Upper lobe of left lung (tissue), 6 donors: ENCODE data around the gene MYO1F. TPM values are rescaled to one million over a fixed set of nuclear protein-coding genes. Genes with fewer than 3 reads are reported as not detected.

Source experiments
- ATAC-seq, 2 donors: fragments of 200-7000 bp; cut with Tn5 transposase; one replicate each; pipeline ENCODE4 v1.9.1; 2022; ENCODE audit warnings: mild to moderate bottlenecking in 2 of 2, moderate library complexity in 2 of 2; ENCODE audit not compliant: low FRiP score in 2 of 2
- DNase-seq, 2 donors: peaks; one replicate each; pipeline ENCODE4 v3.0.0-alpha.2; 2019 to 2020
- H3K27ac ChIP-seq, 4 donors: fragments of 200-600 bp; sonication (generic); one replicate each; pipeline ENCODE4 v1.5.1; 2016 to 2019
- H3K27me3 ChIP-seq, 4 donors: fragments of 200-600 bp; sonication (generic); one replicate each; pipeline ENCODE4 v1.5.1; 2017 to 2019
- H3K36me3 ChIP-seq, 4 donors: fragments of 200-600 bp; sonication (generic); one replicate each; pipeline ENCODE4 v1.5.1; 2016 to 2019
- H3K4me1 ChIP-seq, 4 donors: fragments of 200-600 bp; sonication (generic); one replicate each; pipeline ENCODE4 v1.5.1; 2018 to 2019
- H3K4me3 ChIP-seq, 4 donors: fragments of 200-600 bp; sonication (generic); one replicate each; pipeline ENCODE4 v1.5.1; 2017 to 2019; ENCODE audit warnings: mild to moderate bottlenecking in 2 of 4, moderate library complexity in 1 of 4
- H3K9me3 ChIP-seq, 4 donors: fragments of 200-600 bp; sonication (generic); one replicate each; pipeline ENCODE4 v1.5.1; 2018 to 2019
- CTCF ChIP-seq, 6 experiments: fragments of 450-650 bp in 4 of 6; fragments of 200-600 bp in 2 of 6; sonication (generic) in 2 of 6; IDR thresholded peaks; one replicate each; pipeline ENCODE4 v1.5.1; 2016 to 2019; ENCODE audit warnings: antibody characterized with exemption in 6 of 6
- EP300 ChIP-seq, 4 donors: sonication (generic); formaldehyde crosslinking; IDR thresholded peaks; one replicate each; pipeline ENCODE4 v1.5.1; 2017; ENCODE audit warnings: antibody characterized with exemption in 4 of 4, control low read depth in 2 of 4
- POLR2A ChIP-seq, 4 donors: fragments of 450-650 bp; IDR thresholded peaks; one replicate each; pipeline ENCODE4 v1.5.1; 2016 to 2017; ENCODE audit warnings: antibody characterized with exemption in 4 of 4, mild to moderate bottlenecking in 2 of 4
- POLR2AphosphoS5 ChIP-seq, 2 donors: sonication (generic); formaldehyde crosslinking; IDR thresholded peaks; one replicate each; pipeline ENCODE4 v1.5.1; 2017; ENCODE audit warnings: antibody characterized with exemption in 2 of 2
- WGBS, 2 donors: methylation state at CpG; one replicate each; pipeline ENCODE4 v1.1.5; 2017 to 2018; 5-methylcytosine and 5-hydroxymethylcytosine counted together
- total RNA-seq, 6 donors: library from RNA; depleted of rRNA in 4 of 6; stranded (reverse); fragments of >200 nt in 4 of 6; gene quantifications; one replicate each; pipeline versions ENCODE4 v1.1.0 to v1.2.1, GENCODE V29; 2016 to 2021
- donor health status: DM: no; HTN: no; CAD: no; lungs with moderate emphysema.
- donor health status: DM: no; HTN: yes; CAD: no; lungs with severe emphysema.

The MYO1F gene
- total RNA-seq, 6 donors from 2014 or later, result 47.3 to 246 (median 127) TPM

DNA sequence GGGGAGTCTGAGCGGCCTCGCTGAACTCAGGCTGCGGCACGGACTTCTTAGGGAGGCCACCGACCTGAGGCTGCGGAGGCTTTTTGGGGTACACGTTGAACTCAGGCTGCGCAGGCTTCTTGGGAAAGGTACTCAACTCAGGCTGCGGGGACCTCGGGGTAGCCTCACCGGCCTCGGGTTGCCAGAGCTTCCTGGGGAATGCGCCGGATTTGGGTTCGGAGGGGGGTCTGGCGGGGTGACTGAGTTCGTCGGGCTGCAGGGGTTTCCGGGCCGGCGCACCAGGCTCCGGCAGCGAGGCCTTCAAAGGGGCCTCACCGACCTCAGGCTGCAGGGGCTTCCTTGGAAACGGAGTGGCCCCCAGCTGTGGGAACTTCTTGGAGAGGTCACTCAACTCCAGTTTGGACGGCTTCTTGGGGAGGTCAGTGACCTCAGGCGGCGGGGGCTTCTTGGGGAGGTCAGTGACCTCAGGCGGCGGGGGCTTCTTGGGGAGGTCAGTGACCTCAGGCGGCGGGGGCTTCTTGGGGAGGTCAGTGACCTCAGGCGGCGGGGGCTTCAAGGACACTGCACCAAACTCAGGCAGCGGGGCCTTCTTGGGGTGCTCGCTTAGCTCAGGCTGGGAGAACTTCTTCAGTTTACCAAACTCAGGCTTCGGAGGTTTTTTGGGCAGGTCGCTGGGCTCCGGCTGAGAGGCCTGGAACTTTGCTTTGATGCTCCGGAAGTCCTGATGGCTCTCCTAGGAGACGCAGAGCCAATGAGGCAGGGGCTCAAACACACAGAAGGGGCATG, 78.0 kb downstream of the MYO1F start:
- no peaks in the 10 kb centered on the region for H3K36me3 ChIP-seq
- no peaks in the 10 kb centered on the region for H3K27me3 ChIP-seq
- ATAC-seq, result no peak
- H3K9me3 ChIP-seq, result no peaks in the 10 kb centered on the region
- TF ChIP-seq POLR2A (IDR thresholded peaks at IDR 0.05), result no peak
- peak overlapping the region in 2 of 4 donors; percentile 65 to 76 for H3K27ac ChIP-seq
- WGBS, 2 donors, result 87 to 96% methylated on average over 15 to 36 of the region's 41 CpGs
- H3K4me1 ChIP-seq, result peaks cover 0 to 21% (median 2%) of the 10 kb centered on the region in 4 donors
- peak in 1 of 2 donors; percentile 60 for DNase-seq
- H3K4me3 ChIP-seq, result peak overlapping the region in 1 of 4 donors; percentile 21

GRCh38 chr19:8498295-8498694, 78.9 kb downstream of the MYO1F start:
- Histone ChIP-seq H3K36me3 (no peaks in the 10 kb centered on the region), H3K4me1 (peaks cover 0 to 21% (median 1%) of the 10 kb centered on the region in 4 donors), H3K27me3 (no peaks in the 10 kb centered on the region), H3K27ac (peak overlapping the region in 1 of 4 donors; percentile 11), H3K4me3 (no peak overlapping the region), H3K9me3 (no peaks in the 10 kb centered on the region)
- DNase-seq (peak in 1 of 2 donors; percentile 82), ATAC-seq (no peak)
- WGBS, 2 donors, result 93 to 98% methylated on average over 11 to 16 of the region's 22 CpGs
- TF ChIP-seq POLR2A (IDR thresholded peaks at IDR 0.05) (no peak), EP300 (IDR thresholded peaks at IDR 0.05) (no peak), POLR2AphosphoS5 (IDR thresholded peaks at IDR 0.05) (no peak), CTCF (IDR thresholded peaks at IDR 0.05) (no peak)

DNA sequence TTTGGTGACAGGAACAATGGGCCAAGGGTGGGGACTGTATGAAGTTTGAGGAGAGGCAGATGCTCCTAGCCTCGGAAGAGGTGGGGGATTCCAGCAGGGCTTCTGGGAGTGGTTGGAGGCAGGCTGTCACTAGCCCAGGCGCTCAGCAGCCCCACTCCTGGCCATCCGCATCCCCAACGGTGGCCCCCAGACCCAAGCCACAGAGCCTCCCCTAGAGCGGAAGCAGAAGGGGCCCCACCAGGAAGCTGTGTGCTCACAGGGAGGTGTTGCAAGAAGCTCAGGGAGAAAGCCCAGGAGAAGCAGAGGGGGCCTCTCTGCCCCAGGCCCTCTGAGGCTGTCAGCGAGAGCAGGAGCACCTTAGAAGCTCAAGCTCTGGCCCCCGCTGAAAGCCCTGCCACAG, 83.1 kb downstream of the MYO1F start:
- TF ChIP-seq POLR2A (IDR thresholded peaks at IDR 0.05) (no peak), POLR2AphosphoS5 (IDR thresholded peaks at IDR 0.05) (no peak), EP300 (IDR thresholded peaks at IDR 0.05) (no peak), CTCF (IDR thresholded peaks at IDR 0.05) (no peak)
- peaks cover 0 to 14% (median 11%) of the 10 kb centered on the region in 4 donors for H3K36me3 ChIP-seq
- peak in 1 of 2 donors; percentile 61 for DNase-seq
- no peak for ATAC-seq
- H3K4me3 ChIP-seq, result no peak overlapping the region
- no peaks in the 10 kb centered on the region for H3K9me3 ChIP-seq
- H3K4me1 ChIP-seq, result peaks cover 0 to 17% (median 7%) of the 10 kb centered on the region in 4 donors
- no peaks in the 10 kb centered on the region for H3K27me3 ChIP-seq
- peak overlapping the region in 2 of 4 donors; percentile 39 to 53 for H3K27ac ChIP-seq
- 51 to 63% methylated on average over 4 to 7 of the region's 7 CpGs for WGBS, 2 donors

- no peak overlapping the region for H3K4me3 ChIP-seq
- ATAC-seq (no peak), DNase-seq (no peak)
- no peaks in the 10 kb centered on the region for H3K9me3 ChIP-seq
- TF ChIP-seq CTCF (IDR thresholded peaks at IDR 0.05) (peak in 1 of 6 experiments; percentile 20), POLR2AphosphoS5 (IDR thresholded peaks at IDR 0.05) (no peak), EP300 (IDR thresholded peaks at IDR 0.05) (no peak), POLR2A (IDR thresholded peaks at IDR 0.05) (no peak)
- H3K4me1 ChIP-seq, result peaks cover 3 to 25% (median 20%) of the 10 kb centered on the region in 4 donors
- WGBS, 2 donors, result 89 to 96% methylated on average over 5 to 6 of the region's 6 CpGs
- peaks cover 14 to 40% (median 36%) of the 10 kb centered on the region in 4 donors for H3K36me3 ChIP-seq
- no peak overlapping the region for H3K27ac ChIP-seq
- H3K27me3 ChIP-seq, result no peaks in the 10 kb centered on the region
These were observed 85.7 kb downstream of the MYO1F start for GRCh38 chr19:8491574-8491973.

DNA sequence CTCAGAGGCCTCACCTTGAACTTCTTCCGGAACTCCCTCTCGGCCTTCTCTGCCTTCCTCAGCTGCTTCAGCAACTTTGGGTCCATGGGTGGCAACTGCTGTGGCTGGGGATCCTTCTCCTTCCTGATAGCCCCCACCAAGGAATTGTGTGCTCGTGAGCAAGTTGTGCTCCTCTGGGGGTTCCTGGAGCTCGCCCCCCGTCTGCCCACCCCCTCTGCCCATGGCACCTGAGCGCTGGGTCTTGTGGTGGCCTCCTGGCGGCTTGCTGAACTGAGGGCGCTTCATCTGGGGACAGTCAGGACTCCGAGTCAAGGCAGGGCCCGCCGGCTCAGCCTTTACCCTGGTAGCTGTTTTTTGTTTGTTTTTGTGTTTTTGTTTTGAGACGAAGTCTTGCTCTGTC, 86.4 kb downstream of the MYO1F start:
- H3K36me3 ChIP-seq, result peaks cover 19 to 47% (median 43%) of the 10 kb centered on the region in 4 donors
- peak overlapping the region in 1 of 4 donors; percentile 31 for H3K27ac ChIP-seq

More for the DNA sequence above, 86.4 kb downstream of the MYO1F start:
- 82 to 84% methylated on average over 8 to 12 of the region's 12 CpGs for WGBS, 2 donors
- TF ChIP-seq EP300 (IDR thresholded peaks at IDR 0.05), result no peak
- no peak for TF ChIP-seq CTCF (IDR thresholded peaks at IDR 0.05)
- TF ChIP-seq POLR2AphosphoS5 (IDR thresholded peaks at IDR 0.05), result no peak
- no peak for TF ChIP-seq POLR2A (IDR thresholded peaks at IDR 0.05)
- no peak for ATAC-seq
- Histone ChIP-seq H3K27me3 (no peaks in the 10 kb centered on the region), H3K4me1 (peaks cover 3 to 30% (median 24%) of the 10 kb centered on the region in 4 donors), H3K9me3 (no peaks in the 10 kb centered on the region), H3K4me3 (no peak overlapping the region)
- DNase-seq, result peak in 1 of 2 donors; percentile 49
